NCI-H2171 treated with DMSO at 0.1 percent for 48 hours (cell line): ENCODE measurements around the gene SLC26A4.
"Not testable (repeated sequence)": the region's sequence is repeated elsewhere in the genome, so short reads cannot be mapped to it uniquely, and the experiment has no call there.

Experiments used
- DNase-seq: peaks from one replicate; lab custom pipeline; 2025; lab: John Stamatoyannopoulos, UW

Gene SLC26A4

GRCh38 chr7:107660381-107661080 is at the start of gene SLC26A4:
Gene SLC26A4, plus strand, starts transcription at chr7:107660828. Its CDS starts 814 bp downstream, at chr7:107661642.
- DNase-seq, result no peak

DNA sequence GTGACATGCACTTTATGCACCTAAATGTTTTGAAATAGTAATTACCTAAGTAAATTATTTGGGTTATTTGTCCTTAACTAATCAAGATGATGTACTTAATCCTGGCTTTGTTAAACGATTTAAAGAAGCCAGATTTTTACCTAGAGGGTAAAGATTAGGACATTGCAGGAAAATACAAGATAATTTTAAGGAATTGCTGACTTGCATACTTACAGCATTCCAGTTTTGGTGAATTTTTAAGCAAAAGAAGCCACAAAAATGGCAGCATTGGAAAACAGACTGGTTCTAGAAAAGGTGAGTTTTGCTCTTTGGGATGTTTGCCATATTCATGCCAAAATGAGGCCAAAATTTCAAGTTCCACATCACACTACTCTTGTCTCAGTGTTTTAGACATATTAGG is 47.2 kb upstream of the SLC26A4 start:
- DNase-seq, result no peak

- DNase-seq, result no peak
Observed at GRCh38 chr7:107613948-107614347, 46.7 kb upstream of the SLC26A4 start.

DNA sequence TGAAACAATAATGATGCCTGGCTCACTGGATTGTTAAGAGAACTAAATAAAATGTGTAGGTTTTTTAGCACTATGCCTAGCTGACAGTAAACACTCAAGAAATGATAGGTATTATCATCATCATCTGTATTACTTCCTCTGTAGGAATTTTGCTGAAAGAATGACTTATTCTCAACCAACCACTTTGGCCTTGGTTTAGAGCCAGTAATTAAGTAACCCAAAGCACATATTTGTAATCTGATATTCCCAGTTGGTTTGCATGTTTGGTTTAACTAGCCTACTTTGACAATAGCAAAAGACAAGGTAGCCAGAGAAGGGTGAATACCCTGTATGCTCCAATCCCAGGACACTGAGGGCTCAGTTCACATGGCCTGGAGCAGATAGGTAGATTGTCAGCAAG is 46.2 kb upstream of the SLC26A4 start:
- peak; percentile 42 for DNase-seq

GRCh38 chr7:107615910-107616680 is 44.5 kb upstream of the SLC26A4 start:
- DNase-seq, result no peak

GRCh38 chr7:107622429-107622828 is 38.2 kb upstream of the SLC26A4 start:
- DNase-seq, result no peak

GRCh38 chr7:107622894-107623293 is 37.7 kb upstream of the SLC26A4 start:
- DNase-seq, result peak; percentile 12

DNA sequence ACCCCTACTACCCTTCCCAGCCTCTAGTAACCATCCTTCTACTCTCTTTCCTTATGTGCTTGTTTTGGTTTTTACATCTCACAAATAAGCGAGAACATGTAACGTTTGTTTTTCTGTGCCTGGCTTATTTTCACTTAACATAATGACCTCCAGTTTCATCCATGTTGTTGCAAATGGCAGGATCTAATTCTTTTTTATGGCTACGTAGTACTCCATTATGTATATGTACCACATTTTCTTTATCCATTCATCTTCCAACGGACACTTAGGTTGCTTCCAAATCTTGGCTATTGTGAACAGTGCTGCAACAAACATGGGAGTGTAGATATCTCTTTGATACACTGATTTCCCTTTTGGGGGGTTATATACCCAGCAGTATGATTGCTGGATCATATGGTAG is 33.6 kb upstream of the SLC26A4 start:
- DNase-seq, result no peak

DNA sequence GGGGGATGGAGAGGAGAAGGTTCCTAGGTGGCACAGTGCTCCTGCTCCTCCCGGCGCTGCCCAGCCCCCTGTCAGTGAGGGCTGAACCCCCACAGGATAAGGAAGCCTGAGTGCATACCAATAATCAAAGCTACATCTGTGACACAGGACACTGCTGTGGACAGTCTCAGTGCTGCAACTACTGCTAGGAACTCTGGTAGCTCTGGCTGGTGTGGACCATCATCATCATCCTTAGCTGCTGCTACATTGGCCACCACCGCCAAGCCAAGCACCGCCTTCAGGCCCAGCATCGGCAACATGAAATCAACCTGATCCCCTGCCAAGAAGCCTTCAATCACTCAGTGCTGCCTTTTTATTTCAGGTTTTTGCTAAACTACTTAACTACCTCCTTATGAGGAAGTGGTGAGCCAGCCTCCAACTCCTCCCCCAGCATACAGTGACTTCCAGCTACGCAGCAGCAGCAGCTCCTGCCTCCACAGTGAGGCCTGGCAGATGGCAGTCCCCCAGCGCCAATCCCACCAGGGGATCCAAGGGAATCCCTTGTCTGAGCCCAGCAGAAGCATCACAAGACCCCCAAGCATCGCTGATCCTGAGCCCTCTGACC is 32.1 kb upstream of the SLC26A4 start:
- no peak for DNase-seq

DNA sequence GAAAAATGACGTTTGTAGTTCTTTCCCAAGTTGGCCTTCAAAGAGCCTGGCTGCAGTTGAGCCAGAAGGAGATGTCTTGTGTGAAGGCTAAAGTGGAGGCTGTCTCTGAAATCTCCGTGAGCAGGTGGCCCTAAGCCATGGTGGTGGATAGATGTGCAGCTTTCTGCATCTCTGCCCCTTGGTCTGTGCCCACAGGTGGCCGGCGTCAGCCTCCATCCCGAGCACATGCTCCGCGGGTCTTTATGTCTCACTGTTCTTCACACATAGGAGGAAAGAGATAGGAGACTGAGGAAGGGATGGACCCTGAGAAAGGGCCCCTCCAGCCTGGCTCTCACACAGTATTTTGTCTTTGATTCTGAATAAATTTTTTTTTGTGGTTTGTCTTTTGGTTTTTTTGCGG is 30.3 kb upstream of the SLC26A4 start:
- DNase-seq, result no peak

DNA sequence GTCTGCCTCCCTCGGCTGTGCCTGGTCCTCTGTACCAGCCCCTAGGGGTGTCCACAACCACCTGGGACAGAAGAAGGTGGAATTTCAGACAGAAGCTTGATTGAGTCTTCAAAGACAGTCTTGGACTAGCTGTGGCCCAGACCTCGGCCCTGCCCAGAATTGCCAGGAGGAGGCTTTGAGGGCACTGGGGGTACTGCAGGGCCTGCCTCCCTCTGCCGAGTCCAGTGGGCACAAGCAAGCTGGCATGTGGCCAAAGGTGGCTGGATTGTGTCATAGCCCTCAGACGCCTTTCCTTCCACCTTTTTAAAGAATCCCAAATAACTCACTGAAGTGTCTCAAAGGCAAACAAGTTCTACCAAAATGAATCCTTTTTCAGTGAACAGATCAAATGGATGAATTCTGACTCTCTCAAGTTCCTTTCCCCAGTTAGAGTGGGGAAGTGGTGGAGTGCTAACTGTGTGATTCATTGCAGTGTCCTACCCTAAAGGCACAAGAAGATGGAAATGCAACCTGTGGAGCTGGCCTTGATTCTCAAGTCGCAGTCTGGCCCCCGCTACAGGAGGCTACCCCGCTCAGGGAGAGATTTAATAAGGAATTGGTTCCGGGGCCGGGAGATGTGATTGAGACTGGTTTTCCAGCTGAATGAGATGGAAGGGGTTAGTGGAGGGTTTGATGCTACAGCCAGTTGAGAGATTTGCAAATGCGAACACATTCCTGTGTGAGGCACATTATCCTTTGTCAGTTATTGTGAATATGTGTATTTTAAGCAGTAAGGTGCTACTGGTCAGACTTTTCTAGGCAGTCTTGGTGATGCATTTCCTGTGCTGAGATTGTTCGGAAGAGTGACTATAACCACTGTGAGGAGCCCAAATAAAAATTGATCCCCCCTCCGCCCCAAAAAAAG is 28.8 kb upstream of the SLC26A4 start:
- DNase-seq, result no peak

DNA sequence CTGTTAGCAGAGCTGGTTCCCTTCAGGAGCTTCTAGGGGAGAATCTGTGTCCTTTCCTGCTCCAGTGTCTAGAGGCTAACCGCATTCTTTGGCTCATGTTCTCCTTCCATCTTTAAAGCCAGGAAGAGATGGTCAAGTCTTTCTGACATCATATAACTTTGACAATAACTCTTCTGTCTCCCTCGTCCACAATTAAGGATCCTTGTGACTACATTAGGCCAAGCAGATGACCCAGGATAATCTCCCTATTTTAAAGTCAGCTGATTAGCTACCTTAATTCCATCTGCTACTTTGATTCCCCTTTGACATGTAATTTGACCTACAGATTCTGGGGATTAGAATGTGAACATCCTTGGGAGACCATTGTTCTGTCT is 28.1 kb upstream of the SLC26A4 start:
- no peak for DNase-seq

DNA sequence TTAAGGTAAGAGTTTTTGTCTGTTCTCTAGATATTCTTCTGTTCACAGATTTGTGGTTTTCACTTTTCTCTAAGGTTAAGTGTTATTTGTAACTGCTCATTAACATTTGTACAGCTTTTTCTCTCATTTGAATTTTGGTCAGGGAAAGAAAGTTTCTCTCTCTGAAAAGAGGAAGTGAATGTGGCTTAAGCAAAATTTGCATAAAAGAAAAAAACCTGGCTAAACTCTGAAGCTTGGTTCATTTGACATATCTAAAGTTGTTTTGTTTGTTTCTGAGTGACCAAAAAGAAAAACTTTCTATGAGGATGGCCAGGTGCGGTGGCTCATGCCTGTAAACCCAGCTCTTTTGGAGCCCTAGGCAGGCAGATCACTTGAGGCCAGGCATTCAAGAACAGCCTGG is 22.0 kb upstream of the SLC26A4 start:
- no peak for DNase-seq

DNA sequence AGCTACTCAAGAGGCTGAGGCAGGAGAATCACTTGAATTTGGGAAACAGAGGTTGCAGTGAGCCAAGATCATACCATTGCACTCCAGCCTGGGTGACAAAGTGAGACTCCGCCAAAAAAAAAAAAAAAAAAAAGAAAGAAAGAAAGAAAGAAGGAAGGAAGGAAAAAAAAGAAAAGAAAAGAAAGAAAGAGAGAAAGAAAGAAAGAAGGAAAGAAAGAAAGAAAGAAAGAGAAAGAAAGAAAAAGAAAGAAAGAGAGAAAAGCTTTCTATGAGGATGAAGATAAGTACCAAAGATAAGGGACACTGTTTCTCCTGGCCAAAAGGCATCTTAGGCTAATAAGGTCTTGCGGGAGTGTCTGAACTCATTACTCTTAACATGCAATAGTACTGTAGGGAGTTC is 21.6 kb upstream of the SLC26A4 start:
- not testable (repeated sequence) for DNase-seq

- peak; percentile 90 for DNase-seq
Observed at GRCh38 chr7:107641676-107642075, 19.0 kb upstream of the SLC26A4 start.

GRCh38 chr7:107642501-107642900 is 18.1 kb upstream of the SLC26A4 start:
- DNase-seq, result no peak

GRCh38 chr7:107643407-107643806 is 17.2 kb upstream of the SLC26A4 start:
- no peak for DNase-seq

DNA sequence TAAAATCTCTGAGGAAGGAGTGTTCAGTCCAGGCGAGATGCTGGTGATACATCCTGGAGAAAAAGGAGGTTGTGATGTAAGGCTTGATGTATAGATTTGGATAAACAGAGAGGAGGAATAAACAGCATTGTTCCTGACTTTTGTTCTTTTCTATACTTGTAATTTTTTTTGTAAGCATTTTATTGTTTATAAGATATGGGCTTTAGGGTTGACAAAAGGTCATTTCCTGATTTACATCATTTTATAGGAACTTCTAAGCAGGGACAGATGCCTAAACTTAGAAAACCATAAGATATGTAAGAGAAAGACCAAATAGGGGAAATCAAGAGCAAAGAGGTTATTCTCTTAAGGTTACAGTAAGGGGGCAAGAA is 16.7 kb upstream of the SLC26A4 start:
- DNase-seq, result no peak

DNA sequence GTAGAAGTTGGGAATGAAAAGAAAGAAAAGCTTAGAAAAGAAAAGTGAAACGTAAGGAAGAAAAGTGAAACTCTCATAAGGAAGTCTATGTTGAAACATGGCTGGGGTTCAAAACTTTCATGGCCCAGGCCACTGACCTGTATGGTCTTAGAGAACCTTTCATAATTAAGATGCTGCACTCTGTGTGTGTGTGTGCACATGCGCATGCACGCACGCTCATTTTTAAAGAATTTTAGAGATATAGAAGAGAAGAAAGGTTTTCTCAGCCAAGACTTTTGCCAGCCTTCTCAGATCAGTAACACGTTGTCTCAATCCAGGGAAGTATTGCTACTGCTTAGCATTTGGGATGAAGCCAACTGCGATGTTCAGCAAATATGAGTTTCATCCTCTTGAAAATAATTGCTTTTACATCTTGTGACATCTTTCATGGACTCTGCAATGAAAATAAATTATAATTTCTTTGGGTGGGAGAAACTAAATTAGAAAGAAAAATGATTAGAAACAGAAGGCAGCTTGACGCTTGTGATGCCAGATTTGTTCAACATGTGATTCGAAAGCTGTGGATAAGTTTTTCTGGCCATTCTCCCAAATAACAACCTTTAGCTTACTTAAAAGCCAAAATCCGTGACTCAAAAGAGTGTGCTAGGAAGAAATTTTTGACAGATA is 16.2 kb upstream of the SLC26A4 start:
- DNase-seq, result no peak

DNA sequence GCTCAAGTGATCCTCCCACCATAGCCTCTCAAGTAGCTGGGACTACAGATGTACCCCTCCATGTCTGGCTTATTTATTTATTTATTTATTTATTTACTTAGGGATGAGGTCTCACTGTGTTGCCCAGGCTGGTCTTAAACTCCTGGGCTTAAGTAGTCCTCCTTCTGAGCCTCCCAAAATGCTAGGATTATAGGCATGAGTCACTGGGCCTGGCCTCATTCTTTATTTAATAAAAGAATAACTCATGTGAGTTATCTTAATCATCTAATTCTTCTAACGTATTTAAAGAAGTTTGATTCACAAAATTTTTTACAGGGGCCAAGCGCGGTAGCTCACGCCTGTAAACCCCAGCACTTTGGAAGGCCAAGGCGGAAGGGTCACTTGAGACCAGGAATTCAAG is 8.0 kb upstream of the SLC26A4 start:
- DNase-seq, result no peak

DNA sequence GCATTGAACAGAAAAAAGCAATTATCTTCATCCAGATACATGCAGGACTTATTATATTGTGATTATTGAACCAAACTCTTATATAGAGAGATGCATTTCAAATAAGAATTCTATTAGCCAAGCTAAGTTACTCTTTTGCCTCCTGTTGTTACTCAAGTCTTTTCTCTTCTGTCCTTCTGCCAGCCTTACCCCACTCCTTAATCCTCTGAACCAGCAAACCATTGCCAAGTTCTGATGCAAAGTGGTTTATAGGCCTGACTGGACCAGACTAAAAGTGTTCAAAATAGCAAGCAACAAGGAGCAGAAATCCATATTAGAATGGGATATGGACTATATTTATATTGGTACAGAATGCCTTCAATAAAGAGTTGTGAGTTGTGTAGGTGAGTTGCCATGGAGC is 2.2 kb upstream of the SLC26A4 start:
- DNase-seq, result no peak

GRCh38 chr7:107659666-107660065 is 962 bp upstream of the SLC26A4 start:
- no peak for DNase-seq
